Stomach (tissue), 4 donors: Measurements from ENCODE around the gene SEMA4B.

Experiments
- POLR2A ChIP-seq, 4 donors: fragments of 450-650 bp; IDR thresholded peaks; one replicate each; pipeline ENCODE4 v1.6.1; 2016; ENCODE audit warnings: antibody characterized with exemption in 4 of 4, control low read depth in 2 of 4, mild to moderate bottlenecking in 1 of 4, moderate library complexity in 1 of 4
- TF ChIP-seq, protein P1 (sequence below), 7 experiments: fragments of 450-650 bp in 4 of 7; fragments of 200-600 bp in 3 of 7; sonication (generic) in 3 of 7; IDR thresholded peaks; one replicate each; pipeline ENCODE4 v1.5.1; 2016 to 2019; ENCODE audit warnings: antibody characterized with exemption in 7 of 7, control low read depth in 2 of 7, mild to moderate bottlenecking in 1 of 7

DNA sequence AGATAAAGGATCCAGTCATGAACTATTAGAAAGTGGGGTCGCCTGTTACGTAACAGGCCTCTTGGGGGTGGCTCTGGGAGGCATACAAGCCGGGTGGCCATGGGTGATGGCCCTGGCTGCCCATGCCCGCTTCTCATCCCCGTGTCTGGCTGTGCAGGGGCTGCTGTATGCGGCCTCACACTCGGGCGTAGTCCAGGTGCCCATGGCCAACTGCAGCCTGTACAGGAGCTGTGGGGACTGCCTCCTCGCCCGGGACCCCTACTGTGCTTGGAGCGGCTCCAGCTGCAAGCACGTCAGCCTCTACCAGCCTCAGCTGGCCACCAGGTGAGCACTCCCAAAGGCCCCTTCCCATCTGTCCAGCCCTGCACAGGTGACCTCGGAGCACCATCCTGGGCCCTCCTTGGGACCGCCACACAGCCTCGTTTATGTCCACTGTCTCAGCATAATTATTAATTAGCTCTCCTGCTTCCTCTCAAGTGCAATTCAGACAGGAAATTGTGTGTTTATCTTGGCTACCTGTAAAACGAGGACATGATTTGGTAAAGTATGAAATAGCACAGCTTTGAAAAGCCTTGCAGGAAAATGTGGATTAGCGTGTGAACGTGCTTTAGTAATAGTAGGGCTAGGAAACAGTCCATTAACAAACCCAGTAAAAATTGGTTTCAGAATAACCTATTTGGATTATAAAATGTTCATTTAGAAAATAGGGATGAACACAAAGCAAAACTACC is 24.5 kb downstream of the SEMA4B start:
- TF ChIP-seq, protein P1, sequence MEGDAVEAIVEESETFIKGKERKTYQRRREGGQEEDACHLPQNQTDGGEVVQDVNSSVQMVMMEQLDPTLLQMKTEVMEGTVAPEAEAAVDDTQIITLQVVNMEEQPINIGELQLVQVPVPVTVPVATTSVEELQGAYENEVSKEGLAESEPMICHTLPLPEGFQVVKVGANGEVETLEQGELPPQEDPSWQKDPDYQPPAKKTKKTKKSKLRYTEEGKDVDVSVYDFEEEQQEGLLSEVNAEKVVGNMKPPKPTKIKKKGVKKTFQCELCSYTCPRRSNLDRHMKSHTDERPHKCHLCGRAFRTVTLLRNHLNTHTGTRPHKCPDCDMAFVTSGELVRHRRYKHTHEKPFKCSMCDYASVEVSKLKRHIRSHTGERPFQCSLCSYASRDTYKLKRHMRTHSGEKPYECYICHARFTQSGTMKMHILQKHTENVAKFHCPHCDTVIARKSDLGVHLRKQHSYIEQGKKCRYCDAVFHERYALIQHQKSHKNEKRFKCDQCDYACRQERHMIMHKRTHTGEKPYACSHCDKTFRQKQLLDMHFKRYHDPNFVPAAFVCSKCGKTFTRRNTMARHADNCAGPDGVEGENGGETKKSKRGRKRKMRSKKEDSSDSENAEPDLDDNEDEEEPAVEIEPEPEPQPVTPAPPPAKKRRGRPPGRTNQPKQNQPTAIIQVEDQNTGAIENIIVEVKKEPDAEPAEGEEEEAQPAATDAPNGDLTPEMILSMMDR (IDR thresholded peaks at IDR 0.05) = no peak
- no peak for TF ChIP-seq POLR2A (IDR thresholded peaks at IDR 0.05)
